GM23248 (cell line): ENCODE results near the gene CAMSAP2. TPM values are rescaled to one million over a fixed set of nuclear protein-coding genes. Genes with fewer than 3 reads are reported as not detected.
A peak's percentile ranks its signal among the peaks of the same experiment; 100 is the strongest.
"Not testable (repeated sequence)": the region's sequence is repeated elsewhere in the genome, so short reads cannot be mapped to it uniquely, and the experiment has no call there.

Experiments used
- DNase-seq: peaks from one replicate; pipeline ENCODE4 v3.0.0-alpha.2; 2015
- H2AFZ ChIP-seq: fragments of 200-600 bp; sonication (generic); 2 replicates; pipeline ENCODE4 v1.6.1; 2016; ENCODE audit warnings: antibody characterized with exemption
- H3F3A ChIP-seq: fragments of 200-600 bp; sonication (generic); 2 replicates; pipeline ENCODE4 v1.6.1; 2016; ENCODE audit warnings: mild to moderate bottlenecking, antibody characterized with exemption, mixed run types; ENCODE audit not compliant: insufficient read depth
- H3K27ac ChIP-seq: fragments of 200-600 bp; sonication (generic); 2 replicates; pipeline ENCODE4 v1.5.1; 2016; ENCODE audit warnings: mild to moderate bottlenecking
- H3K27me3 ChIP-seq: fragments of 200-600 bp; sonication (generic); replicated peaks from 2 replicates; pipeline ENCODE4 v1.6.1; 2016; ENCODE audit warnings: mild to moderate bottlenecking; ENCODE audit not compliant: insufficient read depth
- H3K36me3 ChIP-seq: fragments of 200-600 bp; sonication (generic); 2 replicates; pipeline ENCODE4 v1.6.1; 2016; ENCODE audit warnings: low read depth, mild to moderate bottlenecking
- H3K4me1 ChIP-seq: fragments of 200-600 bp; sonication (generic); 2 replicates; pipeline ENCODE4 v1.6.1; 2016; ENCODE audit warnings: mild to moderate bottlenecking; ENCODE audit not compliant: insufficient read depth
- H3K4me2 ChIP-seq: fragments of 200-600 bp; sonication (generic); one replicate; pipeline ENCODE4 v1.6.1; 2016; ENCODE audit warnings: mild to moderate bottlenecking; ENCODE audit not compliant: unreplicated experiment
- H3K4me3 ChIP-seq: fragments of 200-600 bp; sonication (generic); 2 replicates; pipeline ENCODE4 v1.5.1; 2016; ENCODE audit warnings: mild to moderate bottlenecking
- H3K79me2 ChIP-seq: fragments of 200-600 bp; sonication (generic); 2 replicates; pipeline ENCODE4 v1.6.1; 2016; ENCODE audit warnings: mild to moderate bottlenecking; ENCODE audit not compliant: insufficient read depth
- H3K9ac ChIP-seq: fragments of 200-600 bp; sonication (generic); 2 replicates; pipeline ENCODE4 v1.6.1; 2016; ENCODE audit warnings: mild to moderate bottlenecking
- H3K9me2 ChIP-seq: fragments of 200-600 bp; sonication (generic); 2 replicates; pipeline ENCODE4 v1.6.1; 2016; ENCODE audit warnings: mixed run types, mild to moderate bottlenecking, moderate library complexity; ENCODE audit not compliant: insufficient read depth
- H3K9me3 ChIP-seq: fragments of 200-600 bp; sonication (generic); one replicate; pipeline ENCODE4 v1.6.1; 2017; ENCODE audit warnings: low read depth
- H4K20me1 ChIP-seq: fragments of 200-600 bp; sonication (generic); 2 replicates; pipeline ENCODE4 v1.6.0; 2016; ENCODE audit not compliant: insufficient read depth
- EZH2 ChIP-seq: fragments of 200-600 bp; sonication (generic); IDR thresholded peaks from 2 replicates; pipeline ENCODE4 v1.6.1; 2018; ENCODE audit warnings: antibody characterized with exemption, mild to moderate bottlenecking; ENCODE audit not compliant: insufficient read depth, poor library complexity, severe bottlenecking
- EZH2phosphoT487 ChIP-seq: fragments of 200-600 bp; sonication (generic); IDR thresholded peaks from 2 replicates; pipeline ENCODE4 v1.6.1; 2018; ENCODE audit warnings: antibody characterized with exemption, moderate library complexity, mild to moderate bottlenecking, low read depth; ENCODE audit not compliant: insufficient read depth
- WGBS, 2 experiments: methylation state at CpG; one replicate each; pipeline ENCODE4 v1.1.6; 2015 to 2017; ENCODE audit warnings: low lambda C conversion rate in 2 of 2, low coverage in 1 of 2; ENCODE audit errors: missing lambda C conversion rate in 2 of 2; 5-methylcytosine and 5-hydroxymethylcytosine counted together
- in situ Hi-C: fragments of 300-500 bp; cut with MboI; formaldehyde crosslinking; loops from 2 replicates; pipeline ENCODE4 v1.15.0; 2020
- polyA plus RNA-seq: library from polyadenylated mRNA; unstranded; fragments of >200 nt; fragmentation: Nextera tagmentation; extraction: Ambion mirVana; gene quantifications from 2 replicates; pipeline ENCODE4 v1.2.1, GENCODE V29; 2016
- total RNA-seq: library from RNA; depleted of rRNA; stranded (reverse); fragments of >200 nt; shearing (Covaris generic); gene quantifications from 2 replicates; pipeline ENCODE4 v1.2.3, GENCODE V29; 2014

The CAMSAP2 gene
- total and polyA plus RNA-seq, 2 experiments from 2014 or later = 10.9 to 28.7 TPM

GRCh38 chr1:200741551-200742207 is 3.0 kb downstream of the CAMSAP2 start:
- Histone ChIP-seq H3K27me3 (no peaks in the 10 kb centered on the region), H2AFZ (no peak overlapping the region), H3K4me3 (peak overlapping the region; percentile 95), H3K9ac (peak overlapping the region; percentile 99), H3K4me1 (peaks cover 28% of the 10 kb centered on the region), H3F3A (peaks cover 21% of the 10 kb centered on the region), H3K27ac (no peak overlapping the region), H3K4me2 (peak overlapping the region; percentile 99), H3K9me2 (no peaks in the 10 kb centered on the region), H4K20me1 (peaks cover 22% of the 10 kb centered on the region; the same call in 1 of the 2 replicates), H3K9me3 (no peaks in the 10 kb centered on the region), H3K79me2 (peaks cover 72% of the 10 kb centered on the region), H3K36me3 (no peaks in the 10 kb centered on the region)
- TF ChIP-seq EZH2phosphoT487 (no peak), EZH2 (no peak)
- DNase-seq = peak; percentile 14
- WGBS, 2 experiments = 3 to 18% methylated on average over 3 of the region's 3 CpGs
- in situ Hi-C loops = no loop called here

- Histone ChIP-seq H3K4me2 (peak overlapping the region; percentile 17), H3K27me3 (no peaks in the 10 kb centered on the region), H3K9ac (no peak overlapping the region), H3K36me3 (peaks cover 5% of the 10 kb centered on the region; the same call in 1 of the 2 replicates), H3K79me2 (peaks cover 96% of the 10 kb centered on the region), H3F3A (peaks cover 17% of the 10 kb centered on the region; the same call in 1 of the 2 replicates), H3K4me3 (no peak overlapping the region), H3K9me3 (no peaks in the 10 kb centered on the region), H2AFZ (no peak overlapping the region), H3K4me1 (peaks cover 22% of the 10 kb centered on the region), H4K20me1 (peaks cover 22% of the 10 kb centered on the region; the same call in 1 of the 2 replicates), H3K27ac (no peak overlapping the region), H3K9me2 (no peaks in the 10 kb centered on the region)
- in situ Hi-C loops = no loop called here
- no peak for DNase-seq
- WGBS, 2 experiments = 95 to 100% methylated on average over 1 of the region's 1 CpG
- no peak for TF ChIP-seq EZH2phosphoT487
Measured at GRCh38 chr1:200744143-200744542, 5.5 kb downstream of the CAMSAP2 start.

GRCh38 chr1:200749090-200749489 is 10.4 kb downstream of the CAMSAP2 start:
- Histone ChIP-seq H3K4me2 (no peak overlapping the region), H3K4me1 (no peaks in the 10 kb centered on the region), H3F3A (0 out of 2 replicates have a peak, but pooled peaks cover 4% of the 10 kb centered on the region), H3K79me2 (peaks cover 100% of the 10 kb centered on the region), H3K9me3 (no peaks in the 10 kb centered on the region), H2AFZ (no peak overlapping the region), H3K9ac (no peak overlapping the region), H3K4me3 (no peak overlapping the region), H3K27me3 (no peaks in the 10 kb centered on the region), H3K9me2 (no peaks in the 10 kb centered on the region), H3K27ac (no peak overlapping the region), H4K20me1 (0 out of 2 replicates have a peak, but pooled peaks cover 5% of the 10 kb centered on the region), H3K36me3 (peaks cover 5% of the 10 kb centered on the region; the same call in 1 of the 2 replicates)
- no peak for TF ChIP-seq EZH2phosphoT487
- TF ChIP-seq EZH2 = no peak
- in situ Hi-C loops = no loop called here
- DNase-seq = no peak

GRCh38 chr1:200750749-200751148 is 12.1 kb downstream of the CAMSAP2 start:
- H3K27ac ChIP-seq, H3K4me1 ChIP-seq, H3K36me3 ChIP-seq, in situ Hi-C loops, H2AFZ ChIP-seq, DNase-seq, H3K9me3 ChIP-seq, H4K20me1 ChIP-seq, H3K4me3 ChIP-seq, H3K27me3 ChIP-seq, H3K4me2 ChIP-seq, H3K9ac ChIP-seq, H3F3A ChIP-seq, H3K9me2 ChIP-seq: not testable (repeated sequence)
- H3K79me2 ChIP-seq = peaks cover 100% of the 10 kb centered on the region
- WGBS, 2 experiments = 95% methylated on average over 10 of the region's 10 CpGs
